ENCODE data around the gene RHOV.

RHOV gene

GRCh38 chr15:40873694-40874561 lies at the start of gene RHOV:
RHOV (minus strand) TSS chr15:40874234; CDS start chr15:40874139, 95 bp downstream.
- H3K4me3 ChIP-seq (ENCODE audit: low read length), result peak within 1 kb of the TSS; percentile 48
- no peak for TF ChIP-seq ZNF274 (IDR thresholded peaks at IDR 0.05; ENCODE audit: low read depth, low read length)

- TF ChIP-seq ZNF274 (IDR thresholded peaks at IDR 0.05; ENCODE audit: low read depth, low read length), result no peak
- H3K4me3 ChIP-seq (ENCODE audit: low read length), result no peak overlapping the region
These were observed 49.5 kb upstream of the RHOV start for GRCh38 chr15:40923551-40923950.

GRCh38 chr15:40922608-40923005 lies 48.6 kb upstream of the RHOV start:
- H3K4me3 ChIP-seq (ENCODE audit: low read length), result no peak overlapping the region
- TF ChIP-seq ZNF274 (IDR thresholded peaks at IDR 0.05; ENCODE audit: low read depth, low read length), result no peak

- no peak for TF ChIP-seq ZNF274 (IDR thresholded peaks at IDR 0.05; ENCODE audit: low read depth, low read length)
- no peak overlapping the region for H3K4me3 ChIP-seq (ENCODE audit: low read length)
These were observed 48.0 kb upstream of the RHOV start for GRCh38 chr15:40921949-40922607.

GRCh38 chr15:40918799-40919392 lies 44.9 kb upstream of the RHOV start:
- no peak overlapping the region for H3K4me3 ChIP-seq (ENCODE audit: low read length)
- TF ChIP-seq ZNF274 (IDR thresholded peaks at IDR 0.05; ENCODE audit: low read depth, low read length), result no peak

GRCh38 chr15:40918146-40918798 lies 44.2 kb upstream of the RHOV start:
- no peak overlapping the region for H3K4me3 ChIP-seq (ENCODE audit: low read length)
- no peak for TF ChIP-seq ZNF274 (IDR thresholded peaks at IDR 0.05; ENCODE audit: low read depth, low read length)

- no peak for TF ChIP-seq ZNF274 (IDR thresholded peaks at IDR 0.05; ENCODE audit: low read depth, low read length)
These were observed 43.6 kb upstream of the RHOV start for GRCh38 chr15:40917585-40917984.

GRCh38 chr15:40915679-40916078 lies 41.6 kb upstream of the RHOV start:
- TF ChIP-seq ZNF274 (IDR thresholded peaks at IDR 0.05; ENCODE audit: low read depth, low read length), result no peak
- H3K4me3 ChIP-seq (ENCODE audit: low read length), result no peak overlapping the region

More at GRCh38 chr15:40917585-40917984, 43.6 kb upstream of the RHOV start:
- no peak overlapping the region for H3K4me3 ChIP-seq (ENCODE audit: low read length)

- no peak overlapping the region for H3K4me3 ChIP-seq (ENCODE audit: low read length)
- TF ChIP-seq ZNF274 (IDR thresholded peaks at IDR 0.05; ENCODE audit: low read depth, low read length), result no peak
These were observed 41.2 kb upstream of the RHOV start for GRCh38 chr15:40915116-40915661.

- no peak overlapping the region for H3K4me3 ChIP-seq (ENCODE audit: low read length)
- TF ChIP-seq ZNF274 (IDR thresholded peaks at IDR 0.05; ENCODE audit: low read depth, low read length), result no peak
These were observed 40.5 kb upstream of the RHOV start for GRCh38 chr15:40914486-40914885.

GRCh38 chr15:40914013-40914412 lies 40.0 kb upstream of the RHOV start:
- no peak for TF ChIP-seq ZNF274 (IDR thresholded peaks at IDR 0.05; ENCODE audit: low read depth, low read length)
- no peak overlapping the region for H3K4me3 ChIP-seq (ENCODE audit: low read length)

- TF ChIP-seq ZNF274 (IDR thresholded peaks at IDR 0.05; ENCODE audit: low read depth, low read length), result no peak
- H3K4me3 ChIP-seq (ENCODE audit: low read length), result no peak overlapping the region
These were observed 38.4 kb upstream of the RHOV start for GRCh38 chr15:40912478-40912877.

- TF ChIP-seq ZNF274 (IDR thresholded peaks at IDR 0.05; ENCODE audit: low read depth, low read length), result no peak
- H3K4me3 ChIP-seq (ENCODE audit: low read length), result no peak overlapping the region
These were observed 37.7 kb upstream of the RHOV start for GRCh38 chr15:40911693-40912092.

- no peak for TF ChIP-seq ZNF274 (IDR thresholded peaks at IDR 0.05; ENCODE audit: low read depth, low read length)
- no peak overlapping the region for H3K4me3 ChIP-seq (ENCODE audit: low read length)
These were observed 37.1 kb upstream of the RHOV start for GRCh38 chr15:40911141-40911540.

Measured in GM08714 (cell line).